ENCODE results near the gene ASTN2. TPM values are rescaled to one million over a fixed set of nuclear protein-coding genes. Genes with fewer than 3 reads are reported as not detected.

Gene ASTN2
- total and polyA plus RNA-seq, 10 of the 15 experiments (the other 5 are each of a cell fraction or from before 2014, with no cell fraction given): 1.4 to 15.7 (median 7.0) TPM

GRCh38 chr9:117461386-117461785 lies 46.5 kb upstream of the ASTN2 start (continued):
- TF ChIP-seq GATAD2B (conservative IDR thresholded peaks at IDR 0.05; ENCODE audit: low read depth) (no peak), POU2F2 (IDR thresholded peaks at IDR 0.05; ENCODE audit: borderline replicate concordance, low read depth, low read length) (no peak), RUNX3 (IDR thresholded peaks at IDR 0.05; ENCODE audit: low read length) (no peak), CBFB (IDR thresholded peaks at IDR 0.05; ENCODE audit: low read depth) (no peak), RELA (IDR thresholded peaks at IDR 0.05; ENCODE audit: borderline replicate concordance, partially characterized antibody) (no peak), SPI1 (IDR thresholded peaks at IDR 0.05; ENCODE audit: borderline replicate concordance, insufficient read depth, low read depth, low read length) (no peak)

GRCh38 chr9:117460743-117461142 lies 45.9 kb upstream of the ASTN2 start:
- H3K4me3 ChIP-seq: no peak overlapping the region
- 7% methylated on average over 3 of the region's 3 CpGs for WGBS (ENCODE audit: insufficient coverage, insufficient replicate concordance, low lambda C conversion rate, missing lambda C conversion rate)
- H3K27ac ChIP-seq (ENCODE audit: control insufficient read depth, insufficient read depth): no peak overlapping the region
- DNase-seq (ENCODE audit: low read depth, low spot score) (no peak), ATAC-seq (no peak), FAIRE-seq (no peak)
- no peaks in the 10 kb centered on the region; a peak in 1 of 4 replicates for H3K27me3 ChIP-seq (replicated peaks in 1 of 2; ENCODE audit: control insufficient read depth in 2 of 2, insufficient read depth in 2 of 2, low read length in 1 of 2)
- no peak overlapping the region for H2AFZ ChIP-seq (ENCODE audit: control insufficient read depth, low read depth, low read length)
- RAD21 ChIA-PET (ENCODE audit: unreplicated experiment): no interaction called here
- SMC1A ChIA-PET (ENCODE audit: uncharacterized antibody, unreplicated experiment): no interaction called here
- no peak overlapping the region for H3K4me2 ChIP-seq (ENCODE audit: control insufficient read depth, insufficient read depth)
- POLR2A ChIA-PET: no interaction called here
- intact Hi-C loops (cut with micrococcal nuclease; ENCODE audit: unreplicated experiment): no loop called here
- no peaks in the 10 kb centered on the region for H3K4me1 ChIP-seq (ENCODE audit: control insufficient read depth, insufficient read depth, low read length)
- H3K9ac ChIP-seq (ENCODE audit: control insufficient read depth, insufficient read depth, low read length): no peak overlapping the region
- H4K20me1 ChIP-seq (ENCODE audit: control insufficient read depth, insufficient read depth): no peaks in the 10 kb centered on the region
- no TSS peak for BruUV-seq (replicated peaks)
- H3K79me2 ChIP-seq (ENCODE audit: control insufficient read depth, insufficient read depth, low read length): no peaks in the 10 kb centered on the region
- CTCF ChIA-PET: no interaction called here
- in situ Hi-C loops (cut with MboI): no loop called here
- H3K9me3 ChIP-seq (replicated peaks; ENCODE audit: control insufficient read depth, insufficient read depth, low read length): no peaks in the 10 kb centered on the region
- H3K36me3 ChIP-seq (ENCODE audit: control insufficient read depth in 2 of 2, insufficient read depth in 2 of 2, low read length in 1 of 2): no peaks in the 10 kb centered on the region
- TF ChIP-seq ZNF274 (IDR thresholded peaks at IDR 0.05; ENCODE audit: insufficient read depth, insufficient read length) (no peak), ZBTB33 (IDR thresholded peaks at IDR 0.05) (no peak), ASH2L (IDR thresholded peaks at IDR 0.05; ENCODE audit: borderline replicate concordance, low read depth) (no peak), CHD2 (IDR thresholded peaks at IDR 0.05; ENCODE audit: borderline replicate concordance, low read depth, low read length) (no peak), RAD51 (IDR thresholded peaks at IDR 0.05) (no peak), RFX5 (IDR thresholded peaks at IDR 0.05; ENCODE audit: low read depth, low read length) (no peak), IKZF1 (conservative IDR thresholded peaks at IDR 0.05) (no peak), CHD1 (IDR thresholded peaks at IDR 0.05; ENCODE audit: low read depth, low read length) (no peak), ZNF217 (IDR thresholded peaks at IDR 0.05) (no peak), BRCA1 (IDR thresholded peaks at IDR 0.05; ENCODE audit: low read depth, low read length) (no peak), NR2C1 (IDR thresholded peaks at IDR 0.05) (no peak), IRF3 (IDR thresholded peaks at IDR 0.05) (no peak), MEF2B (IDR thresholded peaks at IDR 0.05; ENCODE audit: partially characterized antibody, poor library complexity, severe bottlenecking) (no peak), USF1 (IDR thresholded peaks at IDR 0.05; ENCODE audit: borderline replicate concordance, extremely low read length, insufficient read depth, low read depth, low read length) (no peak), ZNF384 (IDR thresholded peaks at IDR 0.05; ENCODE audit: borderline replicate concordance, low read depth, low read length) (no peak), WRNIP1 (IDR thresholded peaks at IDR 0.05; ENCODE audit: borderline replicate concordance, low read depth, low read length) (no peak), SP1 (IDR thresholded peaks at IDR 0.05; ENCODE audit: low read depth, low read length) (no peak)
